NCI-H1092 (cell line): ENCODE results near the gene NEK9.
A peak's percentile ranks its signal among the peaks of the same experiment; 100 is the strongest.
"Not testable (repeated sequence)": the region's sequence is repeated elsewhere in the genome, so short reads cannot be mapped to it uniquely, and the experiment has no call there.

Experiments used
- DNase-seq: peaks from one replicate; lab custom pipeline; 2025; lab: John Stamatoyannopoulos, UW

Gene NEK9

DNA sequence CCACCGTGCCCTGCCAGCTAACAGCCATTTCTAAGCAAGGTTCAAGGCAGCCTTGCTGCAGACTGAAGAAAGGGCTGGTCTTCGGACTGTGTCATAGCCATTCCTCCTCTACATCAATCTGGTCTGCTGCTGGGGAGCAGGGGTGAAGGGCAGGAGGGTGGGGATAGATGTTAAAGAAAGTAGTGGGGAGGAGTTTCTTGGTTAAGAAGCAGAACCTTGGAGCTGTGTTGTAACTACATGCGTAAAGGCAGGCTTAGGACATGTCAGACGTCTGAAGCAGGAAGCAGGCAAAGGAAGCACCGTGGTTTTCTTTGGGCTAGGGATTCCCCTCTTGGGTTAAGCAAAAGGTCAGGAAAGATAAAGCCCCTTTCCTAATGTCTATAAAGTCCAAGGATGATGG, 18.1 kb upstream of the NEK9 start:
- DNase-seq = no peak

DNA sequence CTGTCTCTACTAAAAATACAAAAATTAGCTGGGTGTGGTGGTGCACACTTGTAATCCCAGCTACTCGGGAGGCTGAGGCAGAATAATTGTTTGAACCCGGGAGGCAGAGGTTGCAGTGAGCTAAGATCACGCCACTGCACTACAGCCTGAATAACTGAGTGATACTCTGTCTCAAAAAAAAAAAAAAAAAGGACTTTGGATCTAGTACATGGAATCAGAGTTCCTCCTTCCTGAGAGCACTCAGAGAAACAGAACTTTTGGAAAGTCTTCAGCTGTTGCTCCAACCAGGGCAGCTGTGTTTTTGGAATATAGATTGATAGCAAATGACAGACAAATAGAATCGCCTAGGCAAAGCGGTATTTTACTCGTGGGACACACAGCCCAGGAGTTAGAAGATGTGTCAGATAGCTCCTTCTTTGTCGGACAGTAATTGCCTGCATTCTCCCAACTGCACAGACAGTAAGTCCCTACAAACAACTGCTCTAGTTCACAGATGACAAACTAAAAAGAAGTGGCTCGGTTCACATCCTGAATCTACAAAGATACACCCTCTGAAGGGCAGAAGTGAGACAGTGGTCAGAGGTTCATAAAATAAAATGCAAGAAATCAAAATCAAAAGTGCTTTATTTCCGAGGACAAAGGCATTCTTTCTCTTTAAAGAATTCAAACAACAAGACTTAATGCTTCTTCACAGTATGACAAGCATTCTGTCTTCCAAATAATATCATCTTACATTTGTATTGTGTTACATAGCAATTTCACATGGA, 17.1 kb upstream of the NEK9 start:
- no peak for DNase-seq

GRCh38 chr14:75142494-75142893, 15.6 kb upstream of the NEK9 start:
- DNase-seq = no peak

DNA sequence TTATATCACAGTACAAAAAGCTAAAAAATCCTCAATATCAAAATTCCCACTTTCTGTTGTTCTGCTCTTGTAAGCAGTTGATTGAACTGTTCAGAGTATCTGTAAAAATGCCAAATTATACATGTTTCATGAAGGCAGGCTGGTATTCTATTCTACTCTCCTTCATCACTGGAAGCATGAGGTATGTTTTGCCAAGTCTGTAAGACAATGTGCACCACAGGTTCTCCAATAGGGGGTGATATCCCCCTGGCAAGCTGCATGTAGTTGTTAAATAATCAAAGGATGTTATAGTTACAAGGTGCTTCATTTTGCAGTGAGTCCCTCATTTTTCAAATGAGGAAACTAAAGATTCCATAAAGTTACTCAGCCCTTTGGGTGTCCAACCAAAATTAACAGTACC, 15.1 kb upstream of the NEK9 start:
- DNase-seq = no peak

GRCh38 chr14:75141062-75141461, 14.2 kb upstream of the NEK9 start:
- no peak for DNase-seq

DNA sequence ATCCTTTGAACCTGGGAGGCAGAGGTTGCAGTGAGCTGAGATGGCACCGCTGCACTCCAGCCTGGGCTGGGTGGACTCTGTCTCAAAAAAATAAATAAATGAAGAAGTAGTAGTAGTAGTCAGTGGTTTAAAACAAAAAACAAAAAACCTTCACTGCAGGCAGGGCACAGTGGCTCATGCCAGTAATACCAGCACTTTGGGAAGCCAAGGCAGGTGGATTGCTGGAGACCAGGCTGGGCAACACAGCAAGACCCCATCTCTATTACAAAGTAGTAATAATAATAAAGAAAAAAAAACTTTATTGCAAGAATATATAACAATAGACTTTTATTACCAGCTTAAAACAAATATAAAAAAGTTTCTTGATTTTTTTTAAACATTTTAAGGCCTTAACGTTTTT, 13.8 kb upstream of the NEK9 start:
- no peak for DNase-seq

GRCh38 chr14:75139185-75139584, 12.3 kb upstream of the NEK9 start:
- no peak for DNase-seq

GRCh38 chr14:75138492-75138891, 11.6 kb upstream of the NEK9 start:
- DNase-seq = no peak

DNA sequence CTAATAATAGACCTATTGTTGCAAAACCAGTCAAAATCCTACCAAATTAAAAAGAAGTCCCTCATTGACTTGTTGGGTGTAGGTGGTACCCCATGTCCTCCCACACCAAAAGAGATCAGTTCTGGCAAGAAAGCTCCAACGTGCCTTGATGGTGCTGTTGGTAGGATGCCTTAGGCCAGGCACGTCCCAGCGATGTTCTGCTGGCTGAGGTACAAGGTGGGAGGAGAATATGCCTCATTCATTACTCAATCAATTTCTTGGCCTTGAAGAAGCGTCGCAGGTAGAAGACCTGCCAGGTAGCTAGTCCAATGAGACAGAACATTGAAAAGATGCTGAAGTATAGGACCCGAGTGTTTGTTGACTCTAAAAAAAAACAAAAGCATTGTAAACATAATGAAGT, 7.8 kb upstream of the NEK9 start:
- DNase-seq = no peak

GRCh38 chr14:75133597-75133996, 6.7 kb upstream of the NEK9 start:
- DNase-seq = no peak

DNA sequence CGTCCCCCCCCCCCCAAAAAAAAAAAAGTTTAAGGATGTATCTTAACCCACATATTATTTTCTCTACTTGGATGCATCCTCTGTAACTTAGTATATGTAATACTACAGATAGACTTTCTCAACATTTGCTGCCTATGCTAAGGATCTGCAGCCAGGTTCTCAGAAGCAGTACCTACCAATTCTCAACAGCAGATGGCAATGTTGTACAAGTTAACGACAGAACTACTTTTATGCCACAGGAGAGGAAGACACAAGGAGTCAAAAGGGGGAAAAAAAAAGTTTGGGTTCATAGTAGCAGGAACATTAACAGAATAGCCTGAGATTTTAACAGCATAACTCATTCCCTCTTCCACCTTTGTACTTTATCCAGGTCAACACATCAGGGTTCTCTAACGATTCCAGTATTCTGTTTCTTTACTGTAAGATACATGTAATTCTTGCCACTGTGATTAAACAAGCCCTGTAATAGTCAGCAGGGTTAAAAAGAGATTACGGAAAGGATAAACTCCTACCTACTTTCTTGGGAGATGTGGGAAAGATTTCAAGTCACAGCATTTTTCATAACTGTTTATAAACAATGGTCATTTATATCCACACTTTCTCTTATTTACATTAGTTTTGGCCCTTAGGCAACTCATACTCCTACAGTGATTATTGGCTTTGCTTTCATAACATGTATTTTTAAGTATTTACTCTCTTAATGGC, 5.7 kb upstream of the NEK9 start:
- peak; percentile 41 for DNase-seq

DNA sequence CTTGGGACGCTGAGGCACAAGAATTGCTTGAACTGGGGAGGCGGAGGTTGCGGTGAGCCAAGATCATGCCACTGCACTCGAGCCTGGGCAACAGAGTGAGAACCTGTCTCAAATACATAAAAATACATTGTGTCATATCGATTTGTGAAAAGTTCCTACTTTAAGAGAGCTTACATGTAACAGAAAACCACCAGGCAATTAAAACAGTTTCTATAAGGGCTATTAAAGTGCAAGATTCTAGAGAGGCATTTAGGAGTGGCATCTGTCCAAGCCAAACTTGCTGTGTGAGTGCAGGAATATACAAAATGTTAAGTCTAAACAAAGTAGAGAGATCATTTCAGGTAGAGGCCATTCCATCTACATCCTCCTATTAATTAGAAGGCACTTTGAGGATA, 1.7 kb upstream of the NEK9 start:
- DNase-seq = no peak

DNA sequence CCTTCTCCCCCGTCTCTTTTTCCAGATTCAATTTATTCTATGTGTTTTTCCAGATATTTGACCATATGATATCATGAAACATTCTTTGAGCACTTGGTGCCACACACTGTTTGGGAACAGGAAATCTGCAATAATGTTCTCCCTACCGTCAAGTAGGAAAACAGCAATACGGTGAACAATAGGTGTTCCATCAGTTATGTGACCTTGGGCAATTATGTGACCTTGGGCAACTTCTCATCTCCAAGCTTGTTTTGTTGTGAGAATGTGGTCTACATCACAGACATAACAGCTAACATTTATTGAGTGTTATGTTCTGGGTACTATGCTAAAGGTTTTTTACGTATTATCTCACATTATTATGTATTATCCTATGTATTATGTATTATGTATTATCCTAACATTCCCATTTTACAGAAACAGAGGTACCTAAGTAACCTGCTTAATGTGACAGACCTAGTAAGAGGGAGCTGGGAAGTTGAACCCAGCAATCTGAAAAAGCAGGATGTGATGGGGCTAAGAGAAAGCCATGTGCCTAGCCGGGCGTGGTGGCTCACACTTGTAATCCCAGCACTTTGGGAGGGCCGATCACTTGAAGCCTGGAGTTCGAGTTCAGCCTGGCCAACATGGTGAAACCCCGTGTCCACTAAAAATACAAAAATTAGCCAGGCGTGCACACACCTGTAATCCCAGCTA, 1.2 kb upstream of the NEK9 start:
- DNase-seq = no peak

DNA sequence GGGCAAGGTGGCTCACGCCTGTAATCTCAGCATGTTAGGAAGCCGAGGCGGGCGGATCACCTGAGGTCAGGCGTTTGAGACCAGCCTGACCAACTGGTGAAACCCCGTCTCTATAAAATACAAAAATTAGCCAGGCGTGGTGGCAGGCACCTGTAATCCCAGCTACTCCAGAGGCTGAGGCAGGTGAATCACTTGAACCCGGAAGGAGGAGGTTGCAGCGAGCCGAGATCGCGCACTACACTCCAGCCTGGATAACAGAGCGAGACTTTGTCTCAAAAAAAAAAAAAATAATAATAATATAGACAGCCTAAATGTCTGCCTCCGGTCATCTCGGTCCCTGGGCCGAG, 599 bp upstream of the NEK9 start:
- DNase-seq = not testable (repeated sequence)

- DNase-seq = no peak
Measured at GRCh38 chr14:75126121-75126544, 715 bp downstream of the NEK9 start.

DNA sequence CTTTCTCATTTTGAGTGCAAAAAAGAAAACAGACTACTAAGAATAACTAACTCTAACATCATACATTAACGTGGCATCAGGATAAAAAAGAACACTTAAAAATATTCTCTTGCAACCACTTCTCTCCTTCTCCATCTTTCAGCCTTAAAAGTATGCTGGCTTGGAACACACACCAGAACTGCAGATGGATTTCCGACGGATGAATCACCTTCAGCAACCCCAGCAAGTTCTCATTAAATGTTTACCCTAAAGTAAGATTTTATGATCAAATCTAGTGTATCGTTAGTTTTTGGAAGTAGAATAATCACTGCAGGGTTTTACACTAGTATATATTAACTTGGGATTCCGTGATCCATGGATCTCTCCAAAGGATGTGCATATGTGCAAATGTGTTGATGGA, 1.2 kb downstream of the NEK9 start:
- no peak for DNase-seq

GRCh38 chr14:75123991-75124390, 2.9 kb downstream of the NEK9 start:
- DNase-seq = no peak

GRCh38 chr14:75121552-75121951, 5.3 kb downstream of the NEK9 start:
- no peak for DNase-seq

- no peak for DNase-seq
Measured at GRCh38 chr14:75120541-75121291, 6.1 kb downstream of the NEK9 start.

GRCh38 chr14:75119056-75119455, 7.8 kb downstream of the NEK9 start:
- DNase-seq = no peak

- DNase-seq = no peak
Measured at GRCh38 chr14:75113932-75114539, 12.8 kb downstream of the NEK9 start.

DNA sequence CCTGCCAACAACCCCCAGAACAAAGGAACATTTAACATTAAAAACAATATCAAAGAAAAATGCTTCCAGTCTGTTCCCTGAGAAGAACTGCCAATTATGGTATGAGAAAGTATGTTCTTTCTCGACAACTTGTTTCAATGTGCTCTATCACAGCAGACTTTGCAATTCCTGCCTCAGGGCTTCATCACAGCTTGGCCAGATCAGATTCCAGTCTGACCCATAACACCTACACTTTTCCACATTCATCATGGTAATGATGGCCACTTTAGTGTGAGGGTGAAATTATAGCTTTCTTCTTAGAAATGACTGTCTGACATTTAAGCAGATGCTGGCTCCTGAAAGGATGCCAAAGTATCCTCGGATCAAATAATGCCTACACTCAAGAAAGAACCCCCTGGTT, 17.0 kb downstream of the NEK9 start:
- DNase-seq = no peak
